Muscle of arm (tissue), 12 donors: Measurements from ENCODE around the gene LEF1. TPM values are rescaled to one million over a fixed set of nuclear protein-coding genes. Genes with fewer than 3 reads are reported as not detected.

Experiments used
- DNase-seq: peaks from one replicate; pipeline ENCODE4 v3.0.0-alpha.2; 2013
- polyA plus RNA-seq, 12 donors: library from polyadenylated mRNA; unstranded; fragments of 120-200 nt; gene quantifications; one replicate each; pipeline ENCODE4 v1.2.1, GENCODE V29; 2013; ENCODE audit not compliant: insufficient read length in 12 of 12

LEF1 gene
- polyA plus RNA-seq, 12 donors: 6.4 to 283 (median 10.9) TPM; not detected in 1

DNA sequence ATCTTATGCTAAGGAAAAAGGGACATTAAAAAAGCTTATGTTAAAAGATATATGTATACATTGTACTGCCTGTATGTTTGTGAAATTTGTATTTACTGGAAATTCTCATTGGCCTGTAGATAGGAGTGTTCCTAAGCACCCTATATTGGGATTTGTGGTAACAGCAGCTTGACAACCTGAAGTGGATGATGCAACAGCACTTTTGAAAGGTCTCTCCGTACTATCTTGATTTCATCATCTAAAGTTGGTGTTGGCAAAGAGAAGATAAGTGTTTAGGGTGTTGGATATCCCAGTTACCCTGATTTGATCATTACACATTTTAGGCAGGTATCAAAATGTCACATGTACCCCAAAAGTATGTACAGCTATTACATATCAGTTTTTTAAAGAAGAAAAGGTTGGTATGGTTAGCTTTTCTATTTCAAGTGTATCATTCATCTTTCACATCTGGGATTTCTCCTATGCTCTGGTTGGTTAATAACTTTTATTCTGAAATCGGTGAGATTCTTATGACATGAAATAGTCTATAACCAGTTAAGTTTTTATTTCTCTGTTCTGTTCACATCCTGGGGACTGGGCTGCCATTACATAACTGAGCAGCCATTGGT is 168.7 kb downstream of the LEF1 start:
- no peak for DNase-seq

DNA sequence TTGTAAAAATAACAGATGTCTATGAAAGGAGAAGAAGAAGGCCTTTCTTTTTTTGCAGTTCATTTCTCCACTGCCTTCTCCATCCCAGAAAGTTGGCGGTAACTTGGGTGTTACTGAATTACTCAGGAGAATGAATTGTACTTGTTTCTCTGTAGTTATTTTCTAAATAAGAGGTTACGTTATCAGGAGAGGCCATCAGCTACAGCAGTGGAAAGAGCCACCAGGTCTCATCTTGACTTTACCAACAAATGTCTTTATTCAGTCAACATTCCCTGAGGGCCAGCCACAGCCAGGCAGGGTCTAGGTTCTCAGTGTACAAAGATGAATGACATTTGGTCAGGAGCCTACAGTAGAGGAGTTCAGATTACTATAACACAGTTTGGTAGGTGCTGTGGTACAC is 170.9 kb downstream of the LEF1 start:
- no peak for DNase-seq

Other genes starting within 250 kb of the LEF1 start
- 1 to 10 TPM in 11 of 12 donors, not detected in 1; 4.8 to 7.1 (median 5.3) TPM for gene CYP2U1, start 237.4 kb downstream of the LEF1 start, polyA plus RNA-seq
- gene HADH, start 179.0 kb downstream of the LEF1 start, polyA plus RNA-seq: 100 to 1,000 TPM in 7 of 12 donors, 10 to 100 TPM in 4, not detected in 1; 62.4 to 120 (median 101) TPM